Measurements from ENCODE around the gene COLEC11. TPM values are rescaled to one million over a fixed set of nuclear protein-coding genes. Genes with fewer than 3 reads are reported as not detected.
"Not testable (repeated sequence)": the region's sequence is repeated elsewhere in the genome, so short reads cannot be mapped to it uniquely, and the experiment has no call there.

COLEC11 gene
- total RNA-seq, 1 experiment from 2014 or later = not detected

- no peaks in the 10 kb centered on the region for H3K4me1 Mint-ChIP-seq (ENCODE audit: low read depth, unreplicated experiment)
- H3K9me3 Mint-ChIP-seq (ENCODE audit: low read depth, unreplicated experiment) = no peaks in the 10 kb centered on the region
- peaks cover 31% of the 10 kb centered on the region for H3K27me3 Mint-ChIP-seq (ENCODE audit: unreplicated experiment)
- intact Hi-C loops (cut with micrococcal nuclease; ENCODE audit: unreplicated experiment) = no loop called here
- no peak for DNase-seq
- H3K4me3 Mint-ChIP-seq (ENCODE audit: low read depth, unreplicated experiment) = no peak overlapping the region
- H3K27ac Mint-ChIP-seq (ENCODE audit: unreplicated experiment) = no peak overlapping the region
- no peaks in the 10 kb centered on the region for H3K36me3 Mint-ChIP-seq (ENCODE audit: insufficient read depth, unreplicated experiment)
- CTCF ChIA-PET = no interaction called here
- TF ChIP-seq CTCF (IDR thresholded peaks at IDR 0.05; ENCODE audit: unreplicated experiment) = no peak
- BruUV-seq (replicated peaks) = no TSS peak
These were observed 18.0 kb downstream of the COLEC11 start for GRCh38 chr2:3612639-3613523.

DNA sequence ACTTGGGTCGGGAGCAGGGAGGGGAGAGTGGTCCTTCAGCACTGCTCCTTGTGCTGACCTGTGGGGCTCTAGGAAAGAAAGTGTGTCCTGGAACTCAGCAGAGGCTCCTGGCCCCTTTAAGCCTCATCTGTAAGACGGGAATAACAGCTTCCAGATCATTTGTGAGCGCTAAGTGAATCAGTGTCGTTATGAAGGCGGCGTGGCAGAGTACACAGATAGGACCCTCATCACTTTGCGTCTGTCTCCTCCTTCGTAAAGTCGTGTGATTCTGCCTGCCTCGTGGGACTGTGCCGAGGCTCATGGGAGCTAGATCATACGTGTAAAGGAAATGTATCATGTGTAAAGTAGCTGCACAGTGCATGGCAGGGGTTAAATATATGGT is 18.6 kb downstream of the COLEC11 start:
- CTCF ChIA-PET = no interaction called here
- H3K27me3 Mint-ChIP-seq (ENCODE audit: unreplicated experiment) = peaks cover 25% of the 10 kb centered on the region
- no peaks in the 10 kb centered on the region for H3K4me1 Mint-ChIP-seq (ENCODE audit: low read depth, unreplicated experiment)
- no peak for TF ChIP-seq CTCF (IDR thresholded peaks at IDR 0.05; ENCODE audit: unreplicated experiment)
- intact Hi-C loops (cut with micrococcal nuclease; ENCODE audit: unreplicated experiment) = no loop called here
- H3K9me3 Mint-ChIP-seq (ENCODE audit: low read depth, unreplicated experiment) = no peaks in the 10 kb centered on the region
- no peak for DNase-seq
- H3K27ac Mint-ChIP-seq (ENCODE audit: unreplicated experiment) = no peak overlapping the region
- no peak overlapping the region for H3K4me3 Mint-ChIP-seq (ENCODE audit: low read depth, unreplicated experiment)
- BruUV-seq (replicated peaks) = no TSS peak
- no peaks in the 10 kb centered on the region for H3K36me3 Mint-ChIP-seq (ENCODE audit: insufficient read depth, unreplicated experiment)

GRCh38 chr2:3614743-3615142 is 19.8 kb downstream of the COLEC11 start:
- H3K36me3 Mint-ChIP-seq (ENCODE audit: insufficient read depth, unreplicated experiment); H3K9me3 Mint-ChIP-seq (ENCODE audit: low read depth, unreplicated experiment); BruUV-seq (replicated peaks); CTCF ChIA-PET; DNase-seq; H3K4me1 Mint-ChIP-seq (ENCODE audit: low read depth, unreplicated experiment); H3K4me3 Mint-ChIP-seq (ENCODE audit: low read depth, unreplicated experiment); H3K27ac Mint-ChIP-seq (ENCODE audit: unreplicated experiment); intact Hi-C loops (cut with micrococcal nuclease; ENCODE audit: unreplicated experiment): not testable (repeated sequence)
- H3K27me3 Mint-ChIP-seq (ENCODE audit: unreplicated experiment) = peaks cover 22% of the 10 kb centered on the region

DNA sequence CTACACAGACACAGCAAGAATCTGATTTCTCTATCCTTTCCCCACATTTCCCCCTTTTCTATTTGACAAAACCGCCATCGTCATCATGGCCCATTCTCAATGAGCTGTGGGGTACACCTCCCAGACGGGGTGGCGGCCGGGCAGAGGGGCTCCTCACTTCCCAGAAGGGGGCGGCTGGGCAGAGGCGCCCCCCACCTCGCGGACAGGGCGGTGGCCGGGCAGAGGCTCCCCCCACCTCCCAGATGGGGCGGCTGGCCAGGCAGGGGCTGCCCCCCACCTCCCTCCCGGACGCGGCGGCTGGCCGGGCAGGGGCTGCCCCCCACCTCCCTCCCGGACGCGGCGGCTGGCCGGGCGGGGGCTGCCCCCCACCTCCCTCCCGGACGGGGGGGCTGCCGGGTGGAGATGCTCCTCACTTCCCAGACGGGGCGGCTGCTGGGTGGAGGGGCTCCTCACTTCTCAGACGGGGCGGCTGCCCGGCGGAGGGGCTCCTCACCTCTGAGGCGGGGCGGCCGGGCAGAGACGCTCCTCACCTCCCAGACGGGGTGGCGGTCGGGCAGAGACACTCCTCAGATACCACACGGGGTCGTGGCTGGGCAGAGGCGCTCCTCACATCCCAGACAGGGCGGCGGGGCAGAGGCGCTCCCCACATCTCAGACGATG is 20.8 kb downstream of the COLEC11 start:
- BruUV-seq (replicated peaks); intact Hi-C loops (cut with micrococcal nuclease; ENCODE audit: unreplicated experiment); H3K27ac Mint-ChIP-seq (ENCODE audit: unreplicated experiment); H3K4me1 Mint-ChIP-seq (ENCODE audit: low read depth, unreplicated experiment); CTCF ChIA-PET; H3K4me3 Mint-ChIP-seq (ENCODE audit: low read depth, unreplicated experiment); H3K9me3 Mint-ChIP-seq (ENCODE audit: low read depth, unreplicated experiment); DNase-seq; H3K36me3 Mint-ChIP-seq (ENCODE audit: insufficient read depth, unreplicated experiment): not testable (repeated sequence)
- H3K27me3 Mint-ChIP-seq (ENCODE audit: unreplicated experiment) = peaks cover 13% of the 10 kb centered on the region

DNA sequence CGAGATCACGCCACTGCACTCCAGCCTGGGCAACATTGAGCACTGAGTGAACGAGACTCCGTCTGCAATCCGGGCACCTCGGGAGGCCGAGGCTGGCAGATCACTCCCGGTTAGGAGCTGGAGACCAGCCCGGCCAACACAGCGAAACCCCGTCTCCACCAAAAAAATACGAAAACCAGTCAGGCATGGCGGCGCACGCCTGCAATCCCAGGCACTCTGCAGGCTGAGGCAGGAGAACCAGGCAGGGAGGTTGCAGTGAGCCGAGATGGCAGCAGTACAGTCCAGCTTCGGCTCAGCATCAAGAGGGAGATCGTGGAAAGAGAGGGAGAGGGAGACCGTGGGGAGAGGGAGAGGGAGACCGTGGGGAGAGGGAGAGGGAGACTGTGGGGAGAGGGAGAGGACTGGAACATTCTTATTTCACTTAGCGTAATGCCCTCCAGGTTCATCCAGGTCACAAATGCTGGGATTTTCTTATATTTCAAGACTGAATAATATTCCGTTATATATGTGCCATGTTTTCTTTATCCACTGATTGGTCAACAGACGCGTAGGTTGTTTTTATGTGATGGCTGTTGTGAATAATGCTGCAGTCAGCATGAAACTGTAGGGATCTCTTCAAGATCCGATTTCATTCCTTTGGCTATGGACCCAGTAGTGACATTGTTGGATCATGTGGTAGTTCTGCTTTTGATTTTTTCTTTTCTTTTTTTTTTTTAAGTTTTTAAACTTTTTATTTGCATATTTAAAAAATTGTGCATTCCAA is 21.7 kb downstream of the COLEC11 start:
- H3K27me3 Mint-ChIP-seq (ENCODE audit: unreplicated experiment); H3K27ac Mint-ChIP-seq (ENCODE audit: unreplicated experiment); intact Hi-C loops (cut with micrococcal nuclease; ENCODE audit: unreplicated experiment); H3K9me3 Mint-ChIP-seq (ENCODE audit: low read depth, unreplicated experiment); H3K4me1 Mint-ChIP-seq (ENCODE audit: low read depth, unreplicated experiment); H3K4me3 Mint-ChIP-seq (ENCODE audit: low read depth, unreplicated experiment); CTCF ChIA-PET; DNase-seq; BruUV-seq (replicated peaks); H3K36me3 Mint-ChIP-seq (ENCODE audit: insufficient read depth, unreplicated experiment): not testable (repeated sequence)
